ENCODE data around the gene DTHD1. TPM values are rescaled to one million over a fixed set of nuclear protein-coding genes. Genes with fewer than 3 reads are reported as not detected.
A peak's percentile ranks its signal among the peaks of the same experiment; 100 is the strongest.

The DTHD1 gene
- total and polyA plus RNA-seq, 2 donors (not counting 1 experiment from before 2014, with no cell fraction given), result not detected

GRCh38 chr4:36388710-36389109, 107.3 kb downstream of the DTHD1 start:
- TF ChIP-seq EZH2 (IDR thresholded peaks at IDR 0.05; ENCODE audit: low read length, missing control alignments) (no peak), CTCF (conservative IDR thresholded peaks at IDR 0.05 in 1 of 2, IDR thresholded peaks at IDR 0.05 in 1 of 2; ENCODE audit: low read depth in 1 of 2, low read length in 2 of 2) (no peak)
- DNase-seq (ENCODE audit: low read depth in 2 of 2), result no peak
- no peaks in the 10 kb centered on the region for H3K36me3 ChIP-seq (ENCODE audit: control insufficient read depth, insufficient read depth, low read length)
- no peaks in the 10 kb centered on the region for H4K20me1 ChIP-seq (ENCODE audit: control insufficient read depth, extremely low read depth, insufficient read depth, low read length)
- H3K79me2 ChIP-seq (ENCODE audit: control insufficient read depth, insufficient read depth, low read length), result no peaks in the 10 kb centered on the region
- no peak overlapping the region for H3K27ac ChIP-seq (ENCODE audit: insufficient read depth, low read length)
- H3K27me3 ChIP-seq (ENCODE audit: control insufficient read depth, insufficient read depth, low read length), result no peaks in the 10 kb centered on the region
- H3K4me1 ChIP-seq (ENCODE audit: control insufficient read depth, extremely low read depth, insufficient read depth, low read length), result no peaks in the 10 kb centered on the region
- H3K9ac ChIP-seq (ENCODE audit: insufficient read depth, low read length), result no peak overlapping the region
- H3K4me2 ChIP-seq (ENCODE audit: extremely low read depth, insufficient read depth, low read length), result no peak overlapping the region
- H2AFZ ChIP-seq (ENCODE audit: low read length), result no peak overlapping the region
- H3K9me3 ChIP-seq (ENCODE audit: control insufficient read depth, insufficient read depth, low read depth, low read length), result no peaks in the 10 kb centered on the region
- H3K4me3 ChIP-seq (replicated peaks in 1 of 4; ENCODE audit: control extremely low read depth in 1 of 4, insufficient read depth in 1 of 4, low read depth in 3 of 4, low read length in 4 of 4), result no peak overlapping the region

- H3K4me1 ChIP-seq (ENCODE audit: control insufficient read depth, extremely low read depth, insufficient read depth, low read length), result no peaks in the 10 kb centered on the region
- no peak overlapping the region for H2AFZ ChIP-seq (ENCODE audit: low read length)
- H3K4me2 ChIP-seq (ENCODE audit: extremely low read depth, insufficient read depth, low read length), result no peak overlapping the region
- H3K4me3 ChIP-seq (replicated peaks in 1 of 4; ENCODE audit: control extremely low read depth in 1 of 4, insufficient read depth in 1 of 4, low read depth in 3 of 4, low read length in 4 of 4), result no peak overlapping the region
- no peak overlapping the region for H3K27ac ChIP-seq (ENCODE audit: insufficient read depth, low read length)
- no peaks in the 10 kb centered on the region for H3K79me2 ChIP-seq (ENCODE audit: control insufficient read depth, insufficient read depth, low read length)
- no peak for DNase-seq (ENCODE audit: low read depth in 2 of 2)
- no peaks in the 10 kb centered on the region for H3K9me3 ChIP-seq (ENCODE audit: control insufficient read depth, insufficient read depth, low read depth, low read length)
- no peak overlapping the region for H3K9ac ChIP-seq (ENCODE audit: insufficient read depth, low read length)
- no peaks in the 10 kb centered on the region for H4K20me1 ChIP-seq (ENCODE audit: control insufficient read depth, extremely low read depth, insufficient read depth, low read length)
- TF ChIP-seq CTCF (conservative IDR thresholded peaks at IDR 0.05 in 1 of 2, IDR thresholded peaks at IDR 0.05 in 1 of 2; ENCODE audit: low read depth in 1 of 2, low read length in 2 of 2) (no peak), EZH2 (IDR thresholded peaks at IDR 0.05; ENCODE audit: low read length, missing control alignments) (no peak)
- H3K27me3 ChIP-seq (ENCODE audit: control insufficient read depth, insufficient read depth, low read length), result no peaks in the 10 kb centered on the region
- H3K36me3 ChIP-seq (ENCODE audit: control insufficient read depth, insufficient read depth, low read length), result no peaks in the 10 kb centered on the region
Measured at GRCh38 chr4:36391411-36391810, 110.0 kb downstream of the DTHD1 start.

DNA sequence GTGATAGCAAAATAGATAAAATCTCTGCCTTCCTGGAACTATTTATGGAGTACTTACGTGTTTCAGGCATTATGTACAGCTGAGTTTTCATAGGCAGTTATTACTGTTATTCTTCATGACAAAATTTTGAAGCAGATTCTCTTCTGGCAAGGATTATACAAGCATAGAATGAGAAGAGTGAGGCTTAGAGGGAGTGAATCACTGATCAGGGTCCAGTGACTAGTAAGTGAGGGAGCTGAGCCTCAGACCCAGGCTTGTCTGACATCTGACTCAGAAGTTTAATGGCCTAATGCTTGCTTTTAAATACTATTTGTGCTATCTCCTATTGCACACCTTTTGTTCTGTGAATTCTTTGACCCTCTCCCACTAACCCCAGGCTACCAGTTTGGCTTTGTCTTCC, 110.6 kb downstream of the DTHD1 start:
- Histone ChIP-seq H3K9me3 (ENCODE audit: control insufficient read depth, insufficient read depth, low read depth, low read length) (no peaks in the 10 kb centered on the region), H2AFZ (ENCODE audit: low read length) (no peak overlapping the region), H3K9ac (ENCODE audit: insufficient read depth, low read length) (no peak overlapping the region), H3K4me3 (replicated peaks in 1 of 4; ENCODE audit: control extremely low read depth in 1 of 4, insufficient read depth in 1 of 4, low read depth in 3 of 4, low read length in 4 of 4) (no peak overlapping the region), H4K20me1 (ENCODE audit: control insufficient read depth, extremely low read depth, insufficient read depth, low read length) (no peaks in the 10 kb centered on the region), H3K27ac (ENCODE audit: insufficient read depth, low read length) (no peak overlapping the region), H3K4me1 (ENCODE audit: control insufficient read depth, extremely low read depth, insufficient read depth, low read length) (no peaks in the 10 kb centered on the region), H3K36me3 (ENCODE audit: control insufficient read depth, insufficient read depth, low read length) (no peaks in the 10 kb centered on the region), H3K79me2 (ENCODE audit: control insufficient read depth, insufficient read depth, low read length) (no peaks in the 10 kb centered on the region), H3K4me2 (ENCODE audit: extremely low read depth, insufficient read depth, low read length) (no peak overlapping the region), H3K27me3 (ENCODE audit: control insufficient read depth, insufficient read depth, low read length) (no peaks in the 10 kb centered on the region)
- TF ChIP-seq CTCF (conservative IDR thresholded peaks at IDR 0.05 in 1 of 2, IDR thresholded peaks at IDR 0.05 in 1 of 2; ENCODE audit: low read depth in 1 of 2, low read length in 2 of 2), result no peak
- TF ChIP-seq EZH2 (IDR thresholded peaks at IDR 0.05; ENCODE audit: low read length, missing control alignments), result no peak
- peak in 1 of 2 donors; percentile 22 for DNase-seq (ENCODE audit: low read depth in 2 of 2)

Data from fibroblast of lung (primary cell).